Measurements from ENCODE around the gene CREB3L1. TPM values are rescaled to one million over a fixed set of nuclear protein-coding genes. Genes with fewer than 3 reads are reported as not detected.
A peak's percentile ranks its signal among the peaks of the same experiment; 100 is the strongest.

The CREB3L1 gene
- total RNA-seq, 1 experiment from 2014 or later: not detected

DNA sequence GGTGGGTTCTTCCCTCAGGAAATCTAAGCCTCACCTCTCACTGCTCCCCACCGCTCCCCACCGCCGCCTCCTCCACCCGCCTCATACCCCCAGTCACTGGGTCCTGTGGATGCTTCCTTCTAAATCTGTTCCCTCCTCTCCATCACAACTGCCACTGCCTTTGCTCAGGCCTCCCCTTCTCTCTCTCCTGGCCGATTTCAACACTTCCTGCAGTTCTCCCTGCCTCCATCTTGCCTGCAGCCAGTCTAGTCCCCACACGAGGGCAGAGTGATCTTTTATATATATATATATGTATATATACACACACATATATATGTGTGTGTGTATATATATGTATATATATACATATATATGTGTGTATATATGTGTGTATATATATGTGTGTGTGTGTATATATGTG is 27.8 kb downstream of the CREB3L1 start:
- POLR2A ChIA-PET: interaction anchor here (1.1 kb wide), 1 partner anchor 55 kb away, joined by 3 read pairs; no protein-coding TSS in a partner anchor
- BruUV-seq (replicated peaks): no TSS peak
- TF ChIP-seq, protein P1, sequence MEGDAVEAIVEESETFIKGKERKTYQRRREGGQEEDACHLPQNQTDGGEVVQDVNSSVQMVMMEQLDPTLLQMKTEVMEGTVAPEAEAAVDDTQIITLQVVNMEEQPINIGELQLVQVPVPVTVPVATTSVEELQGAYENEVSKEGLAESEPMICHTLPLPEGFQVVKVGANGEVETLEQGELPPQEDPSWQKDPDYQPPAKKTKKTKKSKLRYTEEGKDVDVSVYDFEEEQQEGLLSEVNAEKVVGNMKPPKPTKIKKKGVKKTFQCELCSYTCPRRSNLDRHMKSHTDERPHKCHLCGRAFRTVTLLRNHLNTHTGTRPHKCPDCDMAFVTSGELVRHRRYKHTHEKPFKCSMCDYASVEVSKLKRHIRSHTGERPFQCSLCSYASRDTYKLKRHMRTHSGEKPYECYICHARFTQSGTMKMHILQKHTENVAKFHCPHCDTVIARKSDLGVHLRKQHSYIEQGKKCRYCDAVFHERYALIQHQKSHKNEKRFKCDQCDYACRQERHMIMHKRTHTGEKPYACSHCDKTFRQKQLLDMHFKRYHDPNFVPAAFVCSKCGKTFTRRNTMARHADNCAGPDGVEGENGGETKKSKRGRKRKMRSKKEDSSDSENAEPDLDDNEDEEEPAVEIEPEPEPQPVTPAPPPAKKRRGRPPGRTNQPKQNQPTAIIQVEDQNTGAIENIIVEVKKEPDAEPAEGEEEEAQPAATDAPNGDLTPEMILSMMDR (IDR thresholded peaks at IDR 0.05; ENCODE audit: unreplicated experiment): no peak
- intact Hi-C loops (cut with micrococcal nuclease): no loop called here
- Mint-ChIP-seq H3K4me1 (ENCODE audit: insufficient read depth, unreplicated experiment) (peaks cover 16% of the 10 kb centered on the region), H3K36me3 (ENCODE audit: insufficient read depth, unreplicated experiment) (no peaks in the 10 kb centered on the region), H3K9me3 (ENCODE audit: unreplicated experiment) (no peaks in the 10 kb centered on the region), H3K27me3 (ENCODE audit: insufficient read depth, unreplicated experiment) (no peaks in the 10 kb centered on the region), H3K4me3 (ENCODE audit: unreplicated experiment) (no peak overlapping the region), H3K27ac (ENCODE audit: low read depth, unreplicated experiment) (no peak overlapping the region)
- CTCF ChIA-PET: interaction anchor here (1.1 to 18.4 kb wide), 5 partner anchors 10 to 63 kb away, joined by 4 to 374 read pairs (median 5); no protein-coding TSS in a partner anchor
- peak; percentile 63 for DNase-seq (ENCODE audit: unreplicated experiment)

DNA sequence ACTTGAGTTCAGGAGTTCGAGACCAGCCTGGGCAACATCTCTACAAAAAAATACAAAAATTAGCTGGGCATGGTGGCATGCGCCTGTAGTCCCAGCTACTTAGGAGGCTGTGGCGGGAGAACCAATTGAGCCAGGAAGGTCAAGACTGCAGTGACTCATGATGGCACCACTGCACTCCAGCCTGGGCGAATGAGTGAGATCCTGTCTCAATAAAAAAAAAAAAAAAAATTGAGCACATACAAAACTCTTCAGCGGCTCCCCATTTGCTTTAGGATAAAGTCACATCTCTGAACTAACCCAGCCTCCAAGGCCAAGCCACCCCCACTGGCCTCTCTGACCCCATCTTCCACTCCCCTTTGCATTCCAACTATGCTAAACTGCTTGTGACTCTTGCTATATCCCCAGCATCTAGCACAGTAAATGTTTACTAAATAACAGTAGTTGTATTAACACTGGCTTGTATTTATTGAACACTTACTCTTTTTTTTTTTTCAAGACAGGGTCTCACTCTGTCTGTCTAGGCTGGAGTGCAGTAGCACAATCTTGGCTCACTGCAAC is 28.9 kb downstream of the CREB3L1 start:
- no peak overlapping the region for H3K4me3 Mint-ChIP-seq (ENCODE audit: unreplicated experiment)
- CTCF ChIA-PET: interaction anchor here (0.7 to 18.4 kb wide), 8 partner anchors 9 to 339 kb away, joined by 3 to 374 read pairs (median 19); no protein-coding TSS in a partner anchor

DNA sequence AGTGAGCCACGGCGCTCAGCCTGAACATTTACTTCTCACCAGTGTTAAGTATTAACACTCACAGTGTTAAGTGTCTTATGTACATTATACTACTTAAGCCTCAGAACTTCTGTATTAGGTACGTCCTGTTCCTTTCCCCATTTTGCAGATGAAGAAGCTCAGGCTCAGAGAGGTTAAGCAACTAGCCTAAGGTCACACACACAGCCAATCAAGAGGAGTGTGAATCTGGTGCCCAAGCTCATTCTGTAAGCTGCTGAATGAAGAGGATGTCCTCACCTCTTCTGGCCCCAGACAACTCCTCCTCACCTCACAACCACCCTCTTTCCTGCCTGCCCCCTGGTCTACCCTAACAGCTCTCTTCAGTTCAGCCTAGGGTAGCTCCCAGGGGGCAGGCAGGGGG is 29.9 kb downstream of the CREB3L1 start:
- no peaks in the 10 kb centered on the region for H3K36me3 Mint-ChIP-seq (ENCODE audit: insufficient read depth, unreplicated experiment)
- peaks cover 17% of the 10 kb centered on the region for H3K4me1 Mint-ChIP-seq (ENCODE audit: insufficient read depth, unreplicated experiment)
- TF ChIP-seq, protein P1 (IDR thresholded peaks at IDR 0.05; ENCODE audit: unreplicated experiment): no peak
- H3K27ac Mint-ChIP-seq (ENCODE audit: low read depth, unreplicated experiment): no peak overlapping the region
- DNase-seq (ENCODE audit: unreplicated experiment): no peak
- no peak overlapping the region for H3K4me3 Mint-ChIP-seq (ENCODE audit: unreplicated experiment)
- no TSS peak for BruUV-seq (replicated peaks)
- no peaks in the 10 kb centered on the region for H3K9me3 Mint-ChIP-seq (ENCODE audit: unreplicated experiment)
- no peaks in the 10 kb centered on the region for H3K27me3 Mint-ChIP-seq (ENCODE audit: insufficient read depth, unreplicated experiment)
- intact Hi-C loops (cut with micrococcal nuclease): no loop called here
- CTCF ChIA-PET: interaction anchor here (0.6 to 18.4 kb wide), 14 partner anchors 8 to 342 kb away, joined by 3 to 374 read pairs (median 8); no protein-coding TSS in a partner anchor
- POLR2A ChIA-PET: interaction anchor here (4.1 to 5.0 kb wide), 2 partner anchors 64 to 68 kb away, joined by 26 to 33 read pairs; no protein-coding TSS in a partner anchor

More for the DNA sequence above, 28.9 kb downstream of the CREB3L1 start:
- H3K27me3 Mint-ChIP-seq (ENCODE audit: insufficient read depth, unreplicated experiment): no peaks in the 10 kb centered on the region
- no peaks in the 10 kb centered on the region for H3K9me3 Mint-ChIP-seq (ENCODE audit: unreplicated experiment)
- TF ChIP-seq, protein P1 (IDR thresholded peaks at IDR 0.05; ENCODE audit: unreplicated experiment): no peak
- no peaks in the 10 kb centered on the region for H3K36me3 Mint-ChIP-seq (ENCODE audit: insufficient read depth, unreplicated experiment)
- peak; percentile 25 for DNase-seq (ENCODE audit: unreplicated experiment)
- no TSS peak for BruUV-seq (replicated peaks)
- peaks cover 17% of the 10 kb centered on the region for H3K4me1 Mint-ChIP-seq (ENCODE audit: insufficient read depth, unreplicated experiment)
- POLR2A ChIA-PET: interaction anchor here (4.1 kb wide), 1 partner anchor 67 kb away, joined by 33 read pairs; no protein-coding TSS in a partner anchor
- no peak overlapping the region for H3K27ac Mint-ChIP-seq (ENCODE audit: low read depth, unreplicated experiment)
- intact Hi-C loops (cut with micrococcal nuclease): no loop called here

DNA sequence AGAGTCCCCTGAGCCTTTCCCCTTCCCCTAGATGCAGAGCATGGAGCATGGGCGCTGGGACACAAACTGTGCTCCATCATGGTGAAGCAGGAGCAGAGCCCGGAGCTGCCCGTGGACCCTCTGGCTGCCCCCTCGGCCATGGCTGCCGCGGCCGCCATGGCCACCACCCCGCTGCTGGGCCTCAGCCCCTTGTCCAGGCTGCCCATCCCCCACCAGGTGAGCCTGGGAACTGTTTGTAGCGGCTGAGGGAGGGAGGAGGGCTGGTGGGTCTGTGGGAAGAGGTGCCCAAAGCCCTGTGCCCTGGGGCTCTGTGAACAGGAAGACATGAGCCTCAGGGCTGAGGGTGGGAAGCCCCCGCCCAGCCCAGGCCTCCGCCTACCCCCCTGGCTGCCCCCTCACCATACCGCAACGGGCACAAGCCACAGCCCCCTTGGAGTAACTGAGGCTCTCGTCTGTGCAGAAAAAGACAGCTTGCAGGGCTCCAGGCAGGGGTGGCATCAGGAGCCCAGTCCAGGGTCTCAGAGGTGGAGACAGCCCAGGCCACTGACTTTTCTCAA is 30.4 kb downstream of the CREB3L1 start:
- H3K36me3 Mint-ChIP-seq (ENCODE audit: insufficient read depth, unreplicated experiment): no peaks in the 10 kb centered on the region
- H3K4me3 Mint-ChIP-seq (ENCODE audit: unreplicated experiment): no peak overlapping the region
- no peak overlapping the region for H3K27ac Mint-ChIP-seq (ENCODE audit: low read depth, unreplicated experiment)
- H3K27me3 Mint-ChIP-seq (ENCODE audit: insufficient read depth, unreplicated experiment): no peaks in the 10 kb centered on the region
- intact Hi-C loops (cut with micrococcal nuclease): loop anchor here (1.0 kb wide), 4 partner anchors 61 to 343 kb away; no protein-coding TSS in a partner anchor
- no peaks in the 10 kb centered on the region for H3K9me3 Mint-ChIP-seq (ENCODE audit: unreplicated experiment)
- BruUV-seq (replicated peaks): no TSS peak
- TF ChIP-seq, protein P1 (IDR thresholded peaks at IDR 0.05; ENCODE audit: unreplicated experiment): no peak
- ChIA-PET CTCF (interaction anchor here (0.6 to 18.4 kb wide), 29 partner anchors 8 to 479 kb away, joined by 3 to 374 read pairs (median 4); no protein-coding TSS in a partner anchor), POLR2A (interaction anchor here (4.1 to 5.0 kb wide), 2 partner anchors 65 to 69 kb away, joined by 26 to 33 read pairs; no protein-coding TSS in a partner anchor)
- no peak for DNase-seq (ENCODE audit: unreplicated experiment)
- peaks cover 17% of the 10 kb centered on the region for H3K4me1 Mint-ChIP-seq (ENCODE audit: insufficient read depth, unreplicated experiment)

Data from MCF 10A (cell line).